Transverse colon (tissue), 4 donors: Measurements from ENCODE around the gene ATRN.

Source experiments
- EP300 ChIP-seq: sonication (generic); formaldehyde crosslinking; IDR thresholded peaks from one replicate; pipeline ENCODE4 v1.6.1; 2017; ENCODE audit warnings: antibody characterized with exemption, low read depth
- POLR2AphosphoS5 ChIP-seq, 3 donors: sonication (generic); formaldehyde crosslinking; IDR thresholded peaks; one replicate each; pipeline ENCODE4 v1.6.1; 2016; ENCODE audit warnings: antibody characterized with exemption in 3 of 3
- TF ChIP-seq, protein P1 (sequence below), 5 experiments: fragments of 200-600 bp in 3 of 5; fragments of 450-650 bp in 2 of 5; sonication (generic) in 3 of 5; IDR thresholded peaks; 1 replicate in 2 of 5; 2 replicates in 3 of 5; pipeline ENCODE4 v1.5.1; 2016 to 2017; ENCODE audit warnings: antibody characterized with exemption in 5 of 5, inconsistent platforms in 3 of 5, mild to moderate bottlenecking in 2 of 5, moderate library complexity in 1 of 5

DNA sequence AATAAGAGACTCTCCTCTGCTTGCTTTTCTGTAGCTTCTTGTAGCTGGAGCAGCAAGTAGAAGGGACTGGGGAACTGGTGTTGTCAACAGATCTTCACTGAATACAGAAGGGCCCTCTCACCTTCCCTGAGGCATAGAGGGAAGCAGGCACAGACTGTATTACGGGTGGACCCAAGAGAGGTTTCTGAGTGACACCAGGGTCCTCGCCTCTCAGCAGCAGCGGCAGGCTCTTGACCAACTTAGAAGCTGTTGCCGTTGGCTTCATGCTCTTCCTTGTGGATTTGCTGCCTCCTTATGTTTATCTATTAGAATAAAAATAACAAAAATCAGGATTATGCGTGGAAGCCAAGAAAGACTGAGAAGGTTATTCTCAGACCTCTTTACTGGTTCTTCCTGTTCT lies 160.7 kb downstream of the ATRN start:
- TF ChIP-seq, protein P1, sequence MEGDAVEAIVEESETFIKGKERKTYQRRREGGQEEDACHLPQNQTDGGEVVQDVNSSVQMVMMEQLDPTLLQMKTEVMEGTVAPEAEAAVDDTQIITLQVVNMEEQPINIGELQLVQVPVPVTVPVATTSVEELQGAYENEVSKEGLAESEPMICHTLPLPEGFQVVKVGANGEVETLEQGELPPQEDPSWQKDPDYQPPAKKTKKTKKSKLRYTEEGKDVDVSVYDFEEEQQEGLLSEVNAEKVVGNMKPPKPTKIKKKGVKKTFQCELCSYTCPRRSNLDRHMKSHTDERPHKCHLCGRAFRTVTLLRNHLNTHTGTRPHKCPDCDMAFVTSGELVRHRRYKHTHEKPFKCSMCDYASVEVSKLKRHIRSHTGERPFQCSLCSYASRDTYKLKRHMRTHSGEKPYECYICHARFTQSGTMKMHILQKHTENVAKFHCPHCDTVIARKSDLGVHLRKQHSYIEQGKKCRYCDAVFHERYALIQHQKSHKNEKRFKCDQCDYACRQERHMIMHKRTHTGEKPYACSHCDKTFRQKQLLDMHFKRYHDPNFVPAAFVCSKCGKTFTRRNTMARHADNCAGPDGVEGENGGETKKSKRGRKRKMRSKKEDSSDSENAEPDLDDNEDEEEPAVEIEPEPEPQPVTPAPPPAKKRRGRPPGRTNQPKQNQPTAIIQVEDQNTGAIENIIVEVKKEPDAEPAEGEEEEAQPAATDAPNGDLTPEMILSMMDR (IDR thresholded peaks at IDR 0.05) = no peak
- TF ChIP-seq EP300 (no peak), POLR2AphosphoS5 (IDR thresholded peaks at IDR 0.05) (no peak)
